Stimulated activated naive CD4-positive, alpha-beta T cell treated with Interleukin-2 at 50 U/mL for 16 hours (primary cell): ENCODE data around the gene PTCD1.

Experiments
- DNase-seq: peaks from one replicate; lab custom pipeline; 2025; lab: John Stamatoyannopoulos, UW

Gene PTCD1

DNA sequence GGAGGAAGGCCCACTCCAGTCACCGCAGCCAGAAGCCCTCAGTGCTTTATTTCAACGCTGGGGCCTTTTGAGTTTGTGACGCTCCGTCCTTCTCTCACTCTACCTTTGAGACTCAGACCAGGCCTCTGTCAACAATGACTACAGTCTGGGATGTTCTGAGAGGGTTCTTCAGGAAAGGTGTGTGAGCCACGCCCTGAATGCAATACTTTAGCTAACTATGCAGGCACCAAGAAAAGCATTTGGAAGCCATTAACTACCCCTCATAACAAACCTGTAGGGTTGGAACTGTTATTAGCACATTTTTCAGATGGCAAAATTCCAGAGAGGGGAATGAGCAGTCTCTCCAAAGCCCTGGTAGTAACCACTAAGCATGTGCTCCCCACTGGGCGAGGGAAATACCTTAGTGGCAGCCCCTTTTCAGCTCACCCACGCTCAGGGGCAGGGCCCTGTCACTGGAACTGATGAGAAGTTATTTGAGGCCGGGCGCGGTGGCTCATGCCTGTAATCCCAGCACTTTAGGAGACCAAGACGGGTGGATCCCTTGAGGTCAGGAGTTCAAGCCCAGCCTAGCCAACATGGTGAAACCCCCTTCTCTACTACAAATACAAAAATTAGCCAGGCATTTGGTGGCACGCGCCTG, 69.7 kb downstream of the PTCD1 start:
- DNase-seq: no peak
